ENCODE results near the gene CDHR5. TPM values are rescaled to one million over a fixed set of nuclear protein-coding genes. Genes with fewer than 3 reads are reported as not detected.

The CDHR5 gene
- total and polyA plus RNA-seq, 9 of the 15 experiments (the other 6 are each of a cell fraction or from before 2014, with no cell fraction given), result 0.16 TPM; not detected in 8

- Histone ChIP-seq H3K36me3 (ENCODE audit: control insufficient read depth, insufficient read depth, low read length) (peaks cover 80% of the 10 kb centered on the region; the same call in 2 of the 3 replicates), H3K27me3 (ENCODE audit: control insufficient read depth in 2 of 2, insufficient read depth in 2 of 2, low read length in 2 of 2) (no peaks in the 10 kb centered on the region), H3K27ac (ENCODE audit: extremely low read depth, low read depth, low read length) (no peak overlapping the region), H3K79me2 (ENCODE audit: control insufficient read depth, insufficient read depth, low read length) (peaks cover 78% of the 10 kb centered on the region), H3K9ac (ENCODE audit: insufficient read depth in 1 of 2, low read depth in 2 of 2, low read length in 2 of 2) (no peak overlapping the region), H3K4me3 (no peak overlapping the region), H3K9me1 (ENCODE audit: control insufficient read depth, insufficient read depth, low read length) (peaks cover 20% of the 10 kb centered on the region), H4K20me1 (replicated peaks; ENCODE audit: control insufficient read depth, insufficient read depth, low read length) (peaks cover 48% of the 10 kb centered on the region), H3K4me2 (ENCODE audit: insufficient read depth, low read length) (no peak overlapping the region), H3K9me3 (replicated peaks; ENCODE audit: control insufficient read depth, insufficient read depth, low read depth, low read length) (no peaks in the 10 kb centered on the region), H3K4me1 (replicated peaks in 1 of 2; ENCODE audit: control insufficient read depth in 2 of 2, insufficient read depth in 2 of 2, low read length in 2 of 2) (peaks cover 32 to 52% of the 10 kb centered on the region in 2 experiments), H2AFZ (ENCODE audit: low read depth, low read length) (no peak overlapping the region)
- POLR2A ChIA-PET, result interaction anchor here (1.0 kb wide), 1 partner anchor 27 kb away, joined by 3 read pairs; no protein-coding TSS in a partner anchor
- intact Hi-C loops (cut with micrococcal nuclease) (no loop called here), in situ Hi-C loops (cut with MboI) (no loop called here)
- 96% methylated on average over 17 of the region's 17 CpGs for WGBS (ENCODE audit: insufficient coverage, low coverage, missing lambda C conversion rate)
- ATAC-seq (no peak), DNase-seq (ENCODE audit: extremely low read depth in 1 of 4, low spot score in 3 of 4) (peak in 1 of 4 experiments; percentile 6), FAIRE-seq (no peak)
- CTCF ChIA-PET (ENCODE audit: low intra/inter-chr PET ratio), result no interaction called here
- BruUV-seq (replicated peaks), result no TSS peak
- TF ChIP-seq TAF9B (IDR thresholded peaks at IDR 0.05; ENCODE audit: partially characterized antibody) (no peak), RBFOX2 (IDR thresholded peaks at IDR 0.05; ENCODE audit: low read depth, low read length) (peak; percentile 8), MXD1 (CRISPR knock-in tag; IDR thresholded peaks at IDR 0.05; ENCODE audit: borderline replicate concordance, poor library complexity, severe bottlenecking) (no peak), YY1 (IDR thresholded peaks at IDR 0.05; ENCODE audit: borderline replicate concordance in 1 of 3, control insufficient read depth in 1 of 3, extremely low read depth in 1 of 3, insufficient read depth in 3 of 3, insufficient read length in 1 of 3, insufficient replicate concordance in 2 of 3, low read depth in 1 of 3, low read length in 2 of 3) (no peak)
These were observed 43.0 kb downstream of the CDHR5 start for GRCh38 chr11:581752-582151.
